GM23338 (cell line): Measurements from ENCODE around the gene GCHFR. TPM values are rescaled to one million over a fixed set of nuclear protein-coding genes. Genes with fewer than 3 reads are reported as not detected.

Source experiments
- ATAC-seq: fragments of 200-7000 bp; cut with Tn5 transposase; 3 replicates; pipeline ENCODE4 v1.9.1; 2020
- DNase-seq: peaks from one replicate; pipeline ENCODE4 v3.0.0-alpha.2; 2015; ENCODE audit warnings: low spot score
- H2AFZ ChIP-seq: fragments of 200-600 bp; sonication (generic); 2 replicates; pipeline ENCODE4 v1.8.0; 2016; ENCODE audit warnings: antibody characterized with exemption, mild to moderate bottlenecking, moderate library complexity
- H3F3A ChIP-seq: fragments of 200-600 bp; sonication (generic); replicated peaks from 2 replicates; pipeline ENCODE4 v1.8.0; 2017; ENCODE audit warnings: antibody characterized with exemption, mixed run types, low read depth
- H3K27ac ChIP-seq: fragments of 200-600 bp; sonication (generic); 2 replicates; pipeline ENCODE4 v1.6.1; 2016; ENCODE audit warnings: low read depth
- H3K27me3 ChIP-seq: fragments of 200-600 bp; sonication (generic); 2 replicates; pipeline ENCODE4 v1.8.0; 2016; ENCODE audit warnings: mild to moderate bottlenecking, mixed run types, moderate library complexity; ENCODE audit not compliant: insufficient read depth
- H3K36me3 ChIP-seq: fragments of 200-600 bp; sonication (generic); 2 replicates; pipeline ENCODE4 v1.8.0; 2016; ENCODE audit warnings: mild to moderate bottlenecking; ENCODE audit not compliant: insufficient read depth
- H3K4me1 ChIP-seq: fragments of 200-600 bp; sonication (generic); 2 replicates; pipeline ENCODE4 v1.8.0; 2016; ENCODE audit warnings: mild to moderate bottlenecking, moderate library complexity; ENCODE audit not compliant: insufficient read depth
- H3K4me2 ChIP-seq: fragments of 200-600 bp; sonication (generic); 2 replicates; pipeline ENCODE4 v1.7.1; 2017; ENCODE audit warnings: mixed run types
- H3K4me3 ChIP-seq: fragments of 200-600 bp; sonication (generic); 2 replicates; pipeline ENCODE4 v1.6.1; 2016; ENCODE audit warnings: mixed run types
- H3K79me2 ChIP-seq: fragments of 200-600 bp; sonication (generic); replicated peaks from 2 replicates; pipeline ENCODE4 v1.8.0; 2017; ENCODE audit warnings: mild to moderate bottlenecking; ENCODE audit not compliant: insufficient read depth
- H3K9me2 ChIP-seq: fragments of 200-600 bp; sonication (generic); 2 replicates; pipeline ENCODE4 v1.8.0; 2017; ENCODE audit not compliant: insufficient read depth
- H4K20me1 ChIP-seq: fragments of 200-600 bp; sonication (generic); replicated peaks from 2 replicates; pipeline ENCODE4 v1.8.0; 2017; ENCODE audit warnings: mild to moderate bottlenecking; ENCODE audit not compliant: insufficient read depth
- H3K27ac Mint-ChIP-seq: 2 replicates; pipeline ENCODE4 v1.8.0; 2020; ENCODE audit warnings: inconsistent platforms, mild to moderate bottlenecking, moderate library complexity, mixed read lengths
- H3K27me3 Mint-ChIP-seq: 3 replicates; pipeline ENCODE4 v1.8.0; 2022; ENCODE audit warnings: low read depth, mild to moderate bottlenecking, moderate library complexity, mixed read lengths, inconsistent platforms; ENCODE audit not compliant: insufficient read depth, poor library complexity
- H3K36me3 Mint-ChIP-seq: 3 replicates; pipeline ENCODE4 v1.8.0; 2021; ENCODE audit warnings: low read depth, mild to moderate bottlenecking, inconsistent platforms, moderate library complexity, mixed read lengths
- H3K4me1 Mint-ChIP-seq: 3 replicates; pipeline ENCODE4 v1.8.0; 2020; ENCODE audit warnings: mild to moderate bottlenecking, inconsistent platforms, mixed read lengths
- H3K4me3 Mint-ChIP-seq: 3 replicates; pipeline ENCODE4 v1.8.0; 2021; ENCODE audit warnings: moderate library complexity, mild to moderate bottlenecking, inconsistent platforms, mixed read lengths
- H3K9me3 Mint-ChIP-seq: 3 replicates; pipeline ENCODE4 v1.8.0; 2020; ENCODE audit warnings: moderate library complexity, mild to moderate bottlenecking, inconsistent platforms, mixed read lengths
- CREB1 ChIP-seq: fragments of 250-450 bp; sonication (Bioruptor Pico); IDR thresholded peaks from 2 replicates; pipeline ENCODE4 v1.5.0; 2020; ENCODE audit warnings: low read depth, mild to moderate bottlenecking, moderate library complexity
- ETS1 ChIP-seq: IDR thresholded peaks from 2 replicates; pipeline ENCODE4 v1.6.1; 2016; ENCODE audit warnings: antibody characterized with exemption
- EZH2 ChIP-seq: fragments of 200-600 bp; sonication (generic); IDR thresholded peaks from one replicate; pipeline ENCODE4 v1.8.0; 2017; ENCODE audit warnings: antibody characterized with exemption, mild to moderate bottlenecking, low read depth; ENCODE audit not compliant: unreplicated experiment
- EZH2phosphoT487 ChIP-seq: fragments of 200-600 bp; sonication (generic); IDR thresholded peaks from one replicate; pipeline ENCODE4 v1.8.1; 2018; ENCODE audit warnings: antibody characterized with exemption; ENCODE audit not compliant: unreplicated experiment
- NANOG ChIP-seq: IDR thresholded peaks from 2 replicates; pipeline ENCODE4 v1.6.1; 2016; ENCODE audit warnings: antibody characterized with exemption, borderline replicate concordance
- POLR2AphosphoS5 ChIP-seq: IDR thresholded peaks from 2 replicates; pipeline ENCODE4 v1.6.1; 2016; ENCODE audit warnings: antibody characterized with exemption, low read depth
- REST ChIP-seq: IDR thresholded peaks from one replicate; pipeline ENCODE4 v1.6.1; 2018; ENCODE audit warnings: antibody characterized with exemption; ENCODE audit not compliant: unreplicated experiment
- ZNF331 ChIP-seq: fragments of 250-450 bp; sonication (Bioruptor Pico); IDR thresholded peaks from 2 replicates; pipeline ENCODE4 v1.5.0; 2020; ENCODE audit warnings: low read depth, mild to moderate bottlenecking, moderate library complexity
- polyA plus RNA-seq: library from polyadenylated mRNA; unstranded; fragments of >200 nt; fragmentation: Nextera tagmentation; extraction: Ambion mirVana; gene quantifications from 2 replicates; pipeline ENCODE4 v1.2.1, GENCODE V29; 2016
- total RNA-seq: library from RNA; depleted of rRNA; stranded (reverse); fragments of >200 nt; shearing (Covaris generic); gene quantifications from 2 replicates; pipeline ENCODE4 v1.2.3, GENCODE V29; 2014
- TF ChIP-seq, protein P1 (sequence below), 2 experiments: fragments of 200-600 bp in 1 of 2; sonication (generic) in 1 of 2; conservative IDR thresholded peaks; 2 replicates each; pipeline versions ENCODE4 v1.5.1 to v1.6.1; 2016 to 2017; ENCODE audit warnings: antibody characterized with exemption in 2 of 2, low read depth in 2 of 2, mild to moderate bottlenecking in 2 of 2, moderate library complexity in 1 of 2
- TF ChIP-seq, protein P2 (sequence below): fragments of 250-450 bp; sonication (Bioruptor Pico); IDR thresholded peaks from 2 replicates; pipeline ENCODE4 v1.5.0; 2020; ENCODE audit warnings: mild to moderate bottlenecking, moderate library complexity

GCHFR gene
- total and polyA plus RNA-seq, 2 experiments from 2014 or later, result 38.9 to 44.2 TPM

DNA sequence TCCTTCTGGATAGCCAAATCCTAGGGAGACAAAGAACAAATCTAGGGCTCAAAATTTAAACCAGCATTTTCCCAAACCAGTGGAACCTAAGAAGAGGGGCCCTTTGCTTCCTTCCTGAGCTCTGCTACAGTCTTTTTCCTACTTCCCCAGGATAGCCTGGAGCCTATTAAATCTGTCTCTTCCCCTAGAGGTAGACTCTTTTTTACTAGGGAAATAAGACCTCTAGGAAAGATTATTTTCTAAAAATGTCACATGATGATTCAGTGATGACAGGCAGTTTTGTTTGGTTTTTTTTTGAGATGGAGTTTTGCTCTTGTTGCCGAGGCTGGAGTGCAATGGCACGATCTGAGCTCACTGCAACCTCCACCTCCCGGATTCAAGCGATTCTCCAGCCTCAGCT, 27.3 kb upstream of the GCHFR start:
- H3K27ac Mint-ChIP-seq, result no peak overlapping the region; the same call in 1 of the 2 replicates
- Histone ChIP-seq H3F3A (0 out of 2 replicates have a peak, but pooled peaks cover 9% of the 10 kb centered on the region), H2AFZ (no peak overlapping the region), H3K9me2 (no peaks in the 10 kb centered on the region), H3K4me3 (no peak overlapping the region), H3K36me3 (peaks cover 33% of the 10 kb centered on the region), H3K27me3 (no peaks in the 10 kb centered on the region), H3K4me1 (peaks cover 27% of the 10 kb centered on the region), H4K20me1 (peaks cover 10% of the 10 kb centered on the region; the same call in 1 of the 2 replicates), H3K27ac (0 out of 2 replicates have a peak overlapping the region, but pooled peaks have one; percentile 50), H3K79me2 (no peaks in the 10 kb centered on the region), H3K4me2 (no peak overlapping the region)
- peaks cover 71% of the 10 kb centered on the region for H3K36me3 Mint-ChIP-seq
- no peak for ATAC-seq
- DNase-seq, result no peak
- peaks cover 38% of the 10 kb centered on the region for H3K4me1 Mint-ChIP-seq
- no peak overlapping the region for H3K4me3 Mint-ChIP-seq
- no peak for TF ChIP-seq POLR2AphosphoS5
- TF ChIP-seq NANOG, result no peak
- TF ChIP-seq, protein P1, sequence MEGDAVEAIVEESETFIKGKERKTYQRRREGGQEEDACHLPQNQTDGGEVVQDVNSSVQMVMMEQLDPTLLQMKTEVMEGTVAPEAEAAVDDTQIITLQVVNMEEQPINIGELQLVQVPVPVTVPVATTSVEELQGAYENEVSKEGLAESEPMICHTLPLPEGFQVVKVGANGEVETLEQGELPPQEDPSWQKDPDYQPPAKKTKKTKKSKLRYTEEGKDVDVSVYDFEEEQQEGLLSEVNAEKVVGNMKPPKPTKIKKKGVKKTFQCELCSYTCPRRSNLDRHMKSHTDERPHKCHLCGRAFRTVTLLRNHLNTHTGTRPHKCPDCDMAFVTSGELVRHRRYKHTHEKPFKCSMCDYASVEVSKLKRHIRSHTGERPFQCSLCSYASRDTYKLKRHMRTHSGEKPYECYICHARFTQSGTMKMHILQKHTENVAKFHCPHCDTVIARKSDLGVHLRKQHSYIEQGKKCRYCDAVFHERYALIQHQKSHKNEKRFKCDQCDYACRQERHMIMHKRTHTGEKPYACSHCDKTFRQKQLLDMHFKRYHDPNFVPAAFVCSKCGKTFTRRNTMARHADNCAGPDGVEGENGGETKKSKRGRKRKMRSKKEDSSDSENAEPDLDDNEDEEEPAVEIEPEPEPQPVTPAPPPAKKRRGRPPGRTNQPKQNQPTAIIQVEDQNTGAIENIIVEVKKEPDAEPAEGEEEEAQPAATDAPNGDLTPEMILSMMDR (conservative IDR thresholded peaks at IDR 0.05; ENCODE audit: low read depth in 2 of 2), result no peak
- no peak for TF ChIP-seq EZH2
- TF ChIP-seq ETS1, result no peak
- no peaks in the 10 kb centered on the region for H3K9me3 Mint-ChIP-seq
- H3K27me3 Mint-ChIP-seq, result peaks cover 9% of the 10 kb centered on the region

GRCh38 chr15:40737048-40737447, 26.8 kb upstream of the GCHFR start:
- Histone ChIP-seq H3K4me3 (no peak overlapping the region), H3F3A (0 out of 2 replicates have a peak, but pooled peaks cover 9% of the 10 kb centered on the region), H3K4me2 (no peak overlapping the region), H3K36me3 (peaks cover 33% of the 10 kb centered on the region), H3K4me1 (peaks cover 27% of the 10 kb centered on the region), H4K20me1 (peaks cover 10% of the 10 kb centered on the region; the same call in 1 of the 2 replicates), H3K27me3 (no peaks in the 10 kb centered on the region), H3K9me2 (no peaks in the 10 kb centered on the region), H2AFZ (no peak overlapping the region), H3K79me2 (no peaks in the 10 kb centered on the region), H3K27ac (0 out of 2 replicates have a peak overlapping the region, but pooled peaks have one; percentile 60)
- peaks cover 35% of the 10 kb centered on the region for H3K4me1 Mint-ChIP-seq
- DNase-seq (no peak), ATAC-seq (no peak)
- H3K27ac Mint-ChIP-seq, result no peak overlapping the region; the same call in 1 of the 2 replicates
- no peak overlapping the region for H3K4me3 Mint-ChIP-seq
- H3K9me3 Mint-ChIP-seq, result no peaks in the 10 kb centered on the region
- H3K27me3 Mint-ChIP-seq, result peaks cover 9% of the 10 kb centered on the region
- peaks cover 67% of the 10 kb centered on the region for H3K36me3 Mint-ChIP-seq
- TF ChIP-seq, protein P2, sequence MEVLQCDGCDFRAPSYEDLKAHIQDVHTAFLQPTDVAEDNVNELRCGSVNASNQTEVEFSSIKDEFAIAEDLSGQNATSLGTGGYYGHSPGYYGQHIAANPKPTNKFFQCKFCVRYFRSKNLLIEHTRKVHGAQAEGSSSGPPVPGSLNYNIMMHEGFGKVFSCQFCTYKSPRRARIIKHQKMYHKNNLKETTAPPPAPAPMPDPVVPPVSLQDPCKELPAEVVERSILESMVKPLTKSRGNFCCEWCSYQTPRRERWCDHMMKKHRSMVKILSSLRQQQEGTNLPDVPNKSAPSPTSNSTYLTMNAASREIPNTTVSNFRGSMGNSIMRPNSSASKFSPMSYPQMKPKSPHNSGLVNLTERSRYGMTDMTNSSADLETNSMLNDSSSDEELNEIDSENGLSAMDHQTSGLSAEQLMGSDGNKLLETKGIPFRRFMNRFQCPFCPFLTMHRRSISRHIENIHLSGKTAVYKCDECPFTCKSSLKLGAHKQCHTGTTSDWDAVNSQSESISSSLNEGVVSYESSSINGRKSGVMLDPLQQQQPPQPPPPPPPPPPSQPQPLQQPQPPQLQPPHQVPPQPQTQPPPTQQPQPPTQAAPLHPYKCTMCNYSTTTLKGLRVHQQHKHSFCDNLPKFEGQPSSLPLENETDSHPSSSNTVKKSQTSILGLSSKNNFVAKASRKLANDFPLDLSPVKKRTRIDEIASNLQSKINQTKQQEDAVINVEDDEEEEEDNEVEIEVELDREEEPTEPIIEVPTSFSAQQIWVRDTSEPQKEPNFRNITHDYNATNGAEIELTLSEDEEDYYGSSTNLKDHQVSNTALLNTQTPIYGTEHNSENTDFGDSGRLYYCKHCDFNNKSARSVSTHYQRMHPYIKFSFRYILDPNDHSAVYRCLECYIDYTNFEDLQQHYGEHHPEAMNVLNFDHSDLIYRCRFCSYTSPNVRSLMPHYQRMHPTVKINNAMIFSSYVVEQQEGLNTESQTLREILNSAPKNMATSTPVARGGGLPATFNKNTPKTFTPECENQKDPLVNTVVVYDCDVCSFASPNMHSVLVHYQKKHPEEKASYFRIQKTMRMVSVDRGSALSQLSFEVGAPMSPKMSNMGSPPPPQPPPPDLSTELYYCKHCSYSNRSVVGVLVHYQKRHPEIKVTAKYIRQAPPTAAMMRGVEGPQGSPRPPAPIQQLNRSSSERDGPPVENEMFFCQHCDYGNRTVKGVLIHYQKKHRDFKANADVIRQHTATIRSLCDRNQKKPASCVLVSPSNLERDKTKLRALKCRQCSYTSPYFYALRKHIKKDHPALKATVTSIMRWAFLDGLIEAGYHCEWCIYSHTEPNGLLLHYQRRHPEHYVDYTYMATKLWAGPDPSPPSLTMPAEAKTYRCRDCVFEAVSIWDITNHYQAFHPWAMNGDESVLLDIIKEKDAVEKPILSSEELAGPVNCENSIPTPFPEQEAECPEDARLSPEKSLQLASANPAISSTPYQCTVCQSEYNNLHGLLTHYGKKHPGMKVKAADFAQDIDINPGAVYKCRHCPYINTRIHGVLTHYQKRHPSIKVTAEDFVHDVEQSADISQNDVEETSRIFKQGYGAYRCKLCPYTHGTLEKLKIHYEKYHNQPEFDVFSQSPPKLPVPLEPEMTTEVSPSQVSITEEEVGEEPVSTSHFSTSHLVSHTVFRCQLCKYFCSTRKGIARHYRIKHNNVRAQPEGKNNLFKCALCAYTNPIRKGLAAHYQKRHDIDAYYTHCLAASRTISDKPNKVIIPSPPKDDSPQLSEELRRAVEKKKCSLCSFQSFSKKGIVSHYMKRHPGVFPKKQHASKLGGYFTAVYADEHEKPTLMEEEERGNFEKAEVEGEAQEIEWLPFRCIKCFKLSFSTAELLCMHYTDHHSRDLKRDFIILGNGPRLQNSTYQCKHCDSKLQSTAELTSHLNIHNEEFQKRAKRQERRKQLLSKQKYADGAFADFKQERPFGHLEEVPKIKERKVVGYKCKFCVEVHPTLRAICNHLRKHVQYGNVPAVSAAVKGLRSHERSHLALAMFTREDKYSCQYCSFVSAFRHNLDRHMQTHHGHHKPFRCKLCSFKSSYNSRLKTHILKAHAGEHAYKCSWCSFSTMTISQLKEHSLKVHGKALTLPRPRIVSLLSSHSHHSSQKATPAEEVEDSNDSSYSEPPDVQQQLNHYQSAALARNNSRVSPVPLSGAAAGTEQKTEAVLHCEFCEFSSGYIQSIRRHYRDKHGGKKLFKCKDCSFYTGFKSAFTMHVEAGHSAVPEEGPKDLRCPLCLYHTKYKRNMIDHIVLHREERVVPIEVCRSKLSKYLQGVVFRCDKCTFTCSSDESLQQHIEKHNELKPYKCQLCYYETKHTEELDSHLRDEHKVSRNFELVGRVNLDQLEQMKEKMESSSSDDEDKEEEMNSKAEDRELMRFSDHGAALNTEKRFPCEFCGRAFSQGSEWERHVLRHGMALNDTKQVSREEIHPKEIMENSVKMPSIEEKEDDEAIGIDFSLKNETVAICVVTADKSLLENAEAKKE (CRISPR knock-in tag), result no peak
- TF ChIP-seq REST, result no peak
- TF ChIP-seq CREB1 (CRISPR knock-in tag), result no peak
- no peak for TF ChIP-seq ZNF331
- TF ChIP-seq EZH2phosphoT487, result no peak
